B cell (primary cell): ENCODE results near the gene NPR3.

Experiments used
- CTCF ChIP-seq: fragments of 200-600 bp; IDR thresholded peaks from one replicate; pipeline ENCODE4 v1.8.0; 2022; ENCODE audit warnings: antibody characterized with exemption, mild to moderate bottlenecking
- EZH2 ChIP-seq: IDR thresholded peaks from 2 replicates; pipeline ENCODE4 v1.6.1; 2012; ENCODE audit warnings: borderline replicate concordance, low read depth, mild to moderate bottlenecking, moderate library complexity, low read length; ENCODE audit not compliant: insufficient read depth, poor library complexity, severe bottlenecking

GRCh38 chr5:32777733-32778132, 66.6 kb downstream of the NPR3 start:
- no peak for TF ChIP-seq CTCF
- no peak for TF ChIP-seq EZH2
